Muscle of leg (tissue), 11 donors: ENCODE measurements around the gene GPR141. TPM values are rescaled to one million over a fixed set of nuclear protein-coding genes. Genes with fewer than 3 reads are reported as not detected.

ENCODE experiments used
- DNase-seq: peaks from one replicate; pipeline ENCODE4 v3.0.0; 2013
- H3K27ac ChIP-seq: one replicate; pipeline ENCODE4 v1.5.1; 2013; ENCODE audit warnings: mild to moderate bottlenecking, low read length, control low read depth
- H3K27me3 ChIP-seq: one replicate; pipeline ENCODE4 v1.6.1; 2013; ENCODE audit warnings: low read length; ENCODE audit not compliant: control insufficient read depth, insufficient read depth
- H3K36me3 ChIP-seq: one replicate; pipeline ENCODE4 v1.6.1; 2013; ENCODE audit warnings: low read length; ENCODE audit not compliant: control insufficient read depth, insufficient read depth
- H3K4me1 ChIP-seq: one replicate; pipeline ENCODE4 v1.6.1; 2013; ENCODE audit warnings: low read length; ENCODE audit not compliant: control insufficient read depth, insufficient read depth
- H3K4me3 ChIP-seq: one replicate; pipeline ENCODE4 v1.5.1; 2013; ENCODE audit warnings: low read length, control low read depth
- H3K9me3 ChIP-seq: replicated peaks from 2 replicates; pipeline ENCODE4 v1.6.1; 2013; ENCODE audit warnings: low read depth, low read length; ENCODE audit not compliant: control insufficient read depth
- WGBS: methylation state at CpG from one replicate; pipeline ENCODE4 v1.1.5; 2013; ENCODE audit warnings: missing lambda C conversion rate; ENCODE audit not compliant: insufficient coverage; 5-methylcytosine and 5-hydroxymethylcytosine counted together
- polyA plus RNA-seq, 8 donors: library from polyadenylated mRNA; unstranded; fragments of 120-200 nt; gene quantifications; one replicate each; pipeline versions ENCODE4 v1.2.1 to v1.2.3, GENCODE V29; 2013; ENCODE audit warnings: inconsistent platforms in 1 of 8, low replicate concordance in 1 of 8; ENCODE audit not compliant: insufficient read length in 8 of 8, insufficient read depth in 1 of 8
- total RNA-seq: library from RNA; stranded (reverse); fragments of 120-200 nt; gene quantifications from one replicate; pipeline ENCODE4 v1.2.4, GENCODE V29; 2013

GPR141 gene
- total and polyA plus RNA-seq, 9 donors, result 0.16 to 0.66 (median 0.50) TPM; not detected in 1

GRCh38 chr7:37756797-37757551 is 73.4 kb downstream of the GPR141 start:
- no peak for DNase-seq
- 69% methylated on average over 3 of the region's 5 CpGs for WGBS
- Histone ChIP-seq H3K4me3 (no peak overlapping the region), H3K27me3 (no peaks in the 10 kb centered on the region), H3K4me1 (peaks cover 6% of the 10 kb centered on the region), H3K9me3 (no peaks in the 10 kb centered on the region), H3K27ac (no peak overlapping the region), H3K36me3 (no peaks in the 10 kb centered on the region)

- WGBS, result 94% methylated on average over 3 of the region's 3 CpGs
- Histone ChIP-seq H3K27ac (no peak overlapping the region), H3K9me3 (no peaks in the 10 kb centered on the region), H3K4me3 (no peak overlapping the region), H3K27me3 (no peaks in the 10 kb centered on the region), H3K4me1 (peaks cover 6% of the 10 kb centered on the region), H3K36me3 (no peaks in the 10 kb centered on the region)
- DNase-seq, result no peak
Observed at GRCh38 chr7:37757563-37757962, 74.0 kb downstream of the GPR141 start.

DNA sequence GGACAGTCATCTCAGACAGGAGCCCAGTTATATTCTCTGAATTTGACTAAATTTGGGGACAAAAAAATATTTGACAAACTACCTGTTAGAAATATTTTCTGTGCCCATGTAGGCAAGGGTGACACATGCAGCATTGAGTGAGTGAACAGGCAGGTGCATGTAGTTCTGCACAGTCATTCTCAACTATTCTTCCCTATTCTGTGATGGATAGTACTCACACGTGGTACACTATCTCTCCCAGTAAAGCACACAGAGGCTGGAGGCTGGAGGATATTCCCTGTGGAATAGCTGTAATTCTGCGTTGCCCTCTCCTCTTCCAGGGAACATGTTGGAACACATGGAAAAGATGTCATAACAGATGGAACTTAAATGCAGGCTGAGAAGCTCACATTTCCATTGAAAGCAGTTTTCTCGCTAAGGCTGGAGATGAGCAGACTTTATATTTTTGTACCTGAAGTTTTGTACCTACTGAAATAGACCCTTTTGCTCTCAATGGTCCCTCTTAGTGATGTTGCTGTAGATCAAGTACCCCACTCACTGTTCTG is 75.0 kb downstream of the GPR141 start:
- H3K4me1 ChIP-seq, result peaks cover 6% of the 10 kb centered on the region
- no peak overlapping the region for H3K27ac ChIP-seq
- no peaks in the 10 kb centered on the region for H3K36me3 ChIP-seq
- no peaks in the 10 kb centered on the region for H3K9me3 ChIP-seq
- no CpG with 5 or more reads among the region's 3 CpGs for WGBS
- DNase-seq, result no peak
- H3K4me3 ChIP-seq, result no peak overlapping the region
- no peaks in the 10 kb centered on the region for H3K27me3 ChIP-seq

- Histone ChIP-seq H3K4me3 (no peak overlapping the region), H3K4me1 (peaks cover 6% of the 10 kb centered on the region), H3K27me3 (no peaks in the 10 kb centered on the region), H3K27ac (no peak overlapping the region), H3K9me3 (no peaks in the 10 kb centered on the region), H3K36me3 (no peaks in the 10 kb centered on the region)
- DNase-seq, result peak; percentile 52
- 51% methylated on average over 3 of the region's 5 CpGs for WGBS
Observed at GRCh38 chr7:37759526-37759925, 76.0 kb downstream of the GPR141 start.

GRCh38 chr7:37765421-37765829 is 81.9 kb downstream of the GPR141 start:
- DNase-seq, result no peak
- Histone ChIP-seq H3K27ac (no peak overlapping the region), H3K9me3 (no peaks in the 10 kb centered on the region), H3K4me3 (no peak overlapping the region), H3K36me3 (no peaks in the 10 kb centered on the region), H3K4me1 (no peaks in the 10 kb centered on the region), H3K27me3 (no peaks in the 10 kb centered on the region)
- WGBS, result no CpG with 5 or more reads among the region's 4 CpGs

DNA sequence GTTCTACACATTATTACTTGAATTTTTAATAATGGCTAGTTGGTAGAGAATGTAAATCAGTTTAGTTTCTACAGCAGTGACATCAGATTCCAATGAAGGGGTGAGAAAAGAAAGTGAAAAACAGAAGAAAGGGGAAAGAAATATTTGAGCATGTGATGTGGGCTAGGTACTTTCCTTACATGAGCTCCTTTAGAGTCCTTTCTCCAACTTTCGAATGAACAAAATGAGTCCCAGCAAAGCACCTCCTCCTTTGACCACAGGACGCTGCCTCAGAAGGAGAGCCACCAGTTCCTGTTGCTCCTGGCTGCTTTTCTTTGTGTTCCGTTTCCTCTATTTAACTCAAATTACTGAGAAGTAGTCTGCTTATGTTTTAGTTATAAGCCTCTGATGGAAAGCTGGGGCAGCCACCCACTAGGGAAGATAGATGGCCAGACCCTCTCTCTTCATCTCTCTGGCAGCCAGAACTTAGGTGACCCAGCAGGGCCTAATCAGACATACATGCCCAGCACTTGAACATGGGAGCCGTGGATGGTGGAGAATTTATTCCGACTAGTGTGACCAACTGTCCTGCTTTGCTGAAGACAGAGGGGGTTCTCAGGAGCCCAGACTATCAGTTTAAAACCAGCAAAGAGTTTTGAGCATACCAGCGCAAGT is 82.4 kb downstream of the GPR141 start:
- Histone ChIP-seq H3K4me1 (no peaks in the 10 kb centered on the region), H3K27ac (no peak overlapping the region), H3K36me3 (no peaks in the 10 kb centered on the region), H3K9me3 (no peaks in the 10 kb centered on the region), H3K4me3 (no peak overlapping the region), H3K27me3 (no peaks in the 10 kb centered on the region)
- peak; percentile 39 for DNase-seq
- WGBS, result 92% methylated on average over 3 of the region's 6 CpGs

DNA sequence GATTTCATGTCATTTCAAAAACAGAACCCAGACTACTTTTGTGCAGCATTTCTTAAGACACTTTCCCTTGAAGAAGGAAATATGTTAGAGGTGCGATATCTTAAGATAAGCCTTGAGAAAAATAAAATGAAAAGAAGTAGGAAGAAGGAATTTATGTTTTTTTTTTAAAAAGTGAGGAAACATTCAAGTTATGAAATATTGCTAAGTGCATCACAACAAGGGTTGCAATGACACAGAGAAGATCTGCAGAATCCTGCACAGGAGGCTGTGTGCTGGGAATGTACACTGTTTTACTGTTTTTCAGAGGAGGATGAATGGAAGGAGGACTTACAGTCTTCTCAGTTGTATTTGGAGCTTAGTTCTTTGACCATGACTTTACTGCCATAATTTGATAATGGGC is 85.0 kb downstream of the GPR141 start:
- no peaks in the 10 kb centered on the region for H3K36me3 ChIP-seq
- no peak overlapping the region for H3K4me3 ChIP-seq
- no peak for DNase-seq
- no CpG with 5 or more reads among the region's 1 CpG for WGBS
- H3K9me3 ChIP-seq, result no peaks in the 10 kb centered on the region
- H3K27me3 ChIP-seq, result no peaks in the 10 kb centered on the region
- no peak overlapping the region for H3K27ac ChIP-seq
- H3K4me1 ChIP-seq, result no peaks in the 10 kb centered on the region

DNA sequence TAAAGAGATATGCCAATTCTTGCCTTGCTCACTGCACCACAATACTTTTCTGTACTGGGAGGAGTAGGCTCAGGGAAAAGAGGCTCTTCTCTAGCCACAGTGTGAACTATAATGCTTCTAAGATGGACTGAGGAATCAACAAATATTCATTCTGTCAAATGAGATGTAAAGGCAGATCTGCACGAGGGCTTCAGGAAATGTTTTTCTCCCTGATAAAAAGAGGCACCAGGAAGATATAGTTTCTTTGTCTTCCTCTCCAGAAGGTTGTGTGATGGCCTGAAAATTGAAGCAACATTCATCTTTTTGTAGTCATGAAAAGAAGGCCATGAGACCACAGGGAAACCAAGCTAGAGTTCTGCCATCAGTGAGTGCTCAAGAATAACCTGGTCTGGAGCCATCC is 85.7 kb downstream of the GPR141 start:
- Histone ChIP-seq H3K4me1 (no peaks in the 10 kb centered on the region), H3K27ac (no peak overlapping the region), H3K4me3 (no peak overlapping the region), H3K9me3 (no peaks in the 10 kb centered on the region), H3K27me3 (no peaks in the 10 kb centered on the region), H3K36me3 (no peaks in the 10 kb centered on the region)
- no CpG with 5 or more reads among the region's 1 CpG for WGBS
- no peak for DNase-seq

DNA sequence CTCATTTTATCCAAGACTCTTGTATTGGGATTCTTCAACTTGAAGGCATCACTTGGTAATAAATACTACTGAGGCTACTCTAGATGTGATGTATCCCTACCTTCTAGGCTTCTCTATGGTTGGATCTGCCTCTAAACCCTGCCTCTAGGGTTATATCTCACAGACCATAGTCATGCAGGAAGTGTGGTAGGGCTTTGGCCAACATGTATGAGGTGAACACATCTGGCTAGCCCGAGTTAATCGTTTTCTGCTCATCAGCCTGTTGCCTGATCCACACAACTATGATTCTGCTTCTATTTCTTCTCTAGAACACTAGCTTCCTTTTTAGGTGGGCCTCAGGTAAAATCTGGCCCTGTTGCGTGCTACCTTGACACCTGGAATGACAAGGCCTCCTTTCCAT is 86.2 kb downstream of the GPR141 start:
- Histone ChIP-seq H3K27ac (no peak overlapping the region), H3K36me3 (no peaks in the 10 kb centered on the region), H3K27me3 (no peaks in the 10 kb centered on the region), H3K4me1 (no peaks in the 10 kb centered on the region), H3K4me3 (no peak overlapping the region), H3K9me3 (no peaks in the 10 kb centered on the region)
- no peak for DNase-seq
- WGBS, result 94% methylated on average over 3 of the region's 3 CpGs

DNA sequence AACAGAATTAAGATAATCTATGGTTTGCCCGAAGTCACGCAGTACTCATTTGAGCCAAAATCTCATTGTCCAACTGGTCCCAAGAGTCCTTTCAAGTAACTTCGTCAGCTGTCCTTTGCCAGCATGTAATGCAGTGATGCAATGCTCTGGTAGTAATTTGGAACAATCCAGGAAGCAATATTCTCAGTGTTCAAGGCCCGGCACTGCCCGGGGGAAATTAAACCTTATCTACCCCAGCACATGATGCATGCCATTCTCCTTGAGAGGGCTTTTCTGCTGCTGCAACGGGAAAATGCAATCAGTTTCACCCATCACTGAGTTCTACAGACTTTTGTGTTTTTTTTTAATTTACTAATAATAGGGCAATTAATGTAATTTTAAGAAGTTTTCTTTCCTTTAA is 87.3 kb downstream of the GPR141 start:
- Histone ChIP-seq H3K4me1 (no peaks in the 10 kb centered on the region), H3K9me3 (peaks cover under 1% of the 10 kb centered on the region), H3K4me3 (no peak overlapping the region), H3K36me3 (no peaks in the 10 kb centered on the region), H3K27ac (no peak overlapping the region), H3K27me3 (no peaks in the 10 kb centered on the region)
- no peak for DNase-seq
- no CpG with 5 or more reads among the region's 6 CpGs for WGBS
